ENCODE results near the gene UVRAG. TPM values are rescaled to one million over a fixed set of nuclear protein-coding genes. Genes with fewer than 3 reads are reported as not detected.

UVRAG gene
- total and polyA plus RNA-seq, 4 donors: 4.4 to 15.1 (median 10.0) TPM

DNA sequence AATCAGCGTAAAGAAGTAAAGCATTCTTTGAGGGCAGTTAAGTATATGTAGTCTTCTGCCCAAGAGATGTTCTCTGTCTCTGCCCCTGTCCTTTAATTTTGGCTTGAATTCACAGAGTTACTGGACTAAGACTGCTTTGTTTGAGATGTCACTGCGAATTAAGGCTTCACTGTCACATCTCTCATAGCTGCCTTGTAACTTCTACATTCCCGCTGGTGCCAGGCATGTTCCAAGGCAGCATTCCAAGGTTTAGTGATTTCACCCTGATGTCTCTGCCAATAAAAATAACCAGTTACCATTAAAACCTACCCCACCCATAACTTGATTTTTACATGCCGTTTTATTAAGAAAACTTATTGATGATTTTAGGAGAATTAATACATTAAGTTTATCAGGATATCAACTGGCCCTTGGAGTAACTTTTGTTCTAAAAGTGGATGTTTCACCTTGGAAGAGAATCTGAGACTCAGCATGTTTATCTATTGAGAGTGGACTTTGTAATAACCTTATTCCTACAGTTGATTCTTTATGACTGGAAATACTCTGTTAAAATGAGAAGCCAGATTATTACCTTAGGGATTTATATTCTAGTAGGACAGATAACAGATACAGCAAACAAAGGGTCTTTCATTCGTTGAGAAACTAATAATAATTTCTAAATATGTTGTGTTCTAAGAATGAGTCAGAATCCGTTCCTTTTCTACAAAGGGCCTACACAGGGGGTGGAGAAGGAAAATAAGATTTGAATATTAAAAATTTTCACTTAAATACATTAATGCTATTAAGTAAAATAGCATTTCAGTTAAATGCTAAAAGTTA, 110.2 kb downstream of the UVRAG start:
- no peak for TF ChIP-seq YY1 (IDR thresholded peaks at IDR 0.05)
- TF ChIP-seq RAD21 (IDR thresholded peaks at IDR 0.05): no peak
- TF ChIP-seq, protein P1, sequence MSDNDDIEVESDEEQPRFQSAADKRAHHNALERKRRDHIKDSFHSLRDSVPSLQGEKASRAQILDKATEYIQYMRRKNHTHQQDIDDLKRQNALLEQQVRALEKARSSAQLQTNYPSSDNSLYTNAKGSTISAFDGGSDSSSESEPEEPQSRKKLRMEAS (IDR thresholded peaks at IDR 0.05): no peak
- TF ChIP-seq GABPA (IDR thresholded peaks at IDR 0.05 in 1 of 2, conservative IDR thresholded peaks at IDR 0.05 in 1 of 2): no peak
- TF ChIP-seq SP1 (IDR thresholded peaks at IDR 0.05): no peak
- TF ChIP-seq, protein P2, sequence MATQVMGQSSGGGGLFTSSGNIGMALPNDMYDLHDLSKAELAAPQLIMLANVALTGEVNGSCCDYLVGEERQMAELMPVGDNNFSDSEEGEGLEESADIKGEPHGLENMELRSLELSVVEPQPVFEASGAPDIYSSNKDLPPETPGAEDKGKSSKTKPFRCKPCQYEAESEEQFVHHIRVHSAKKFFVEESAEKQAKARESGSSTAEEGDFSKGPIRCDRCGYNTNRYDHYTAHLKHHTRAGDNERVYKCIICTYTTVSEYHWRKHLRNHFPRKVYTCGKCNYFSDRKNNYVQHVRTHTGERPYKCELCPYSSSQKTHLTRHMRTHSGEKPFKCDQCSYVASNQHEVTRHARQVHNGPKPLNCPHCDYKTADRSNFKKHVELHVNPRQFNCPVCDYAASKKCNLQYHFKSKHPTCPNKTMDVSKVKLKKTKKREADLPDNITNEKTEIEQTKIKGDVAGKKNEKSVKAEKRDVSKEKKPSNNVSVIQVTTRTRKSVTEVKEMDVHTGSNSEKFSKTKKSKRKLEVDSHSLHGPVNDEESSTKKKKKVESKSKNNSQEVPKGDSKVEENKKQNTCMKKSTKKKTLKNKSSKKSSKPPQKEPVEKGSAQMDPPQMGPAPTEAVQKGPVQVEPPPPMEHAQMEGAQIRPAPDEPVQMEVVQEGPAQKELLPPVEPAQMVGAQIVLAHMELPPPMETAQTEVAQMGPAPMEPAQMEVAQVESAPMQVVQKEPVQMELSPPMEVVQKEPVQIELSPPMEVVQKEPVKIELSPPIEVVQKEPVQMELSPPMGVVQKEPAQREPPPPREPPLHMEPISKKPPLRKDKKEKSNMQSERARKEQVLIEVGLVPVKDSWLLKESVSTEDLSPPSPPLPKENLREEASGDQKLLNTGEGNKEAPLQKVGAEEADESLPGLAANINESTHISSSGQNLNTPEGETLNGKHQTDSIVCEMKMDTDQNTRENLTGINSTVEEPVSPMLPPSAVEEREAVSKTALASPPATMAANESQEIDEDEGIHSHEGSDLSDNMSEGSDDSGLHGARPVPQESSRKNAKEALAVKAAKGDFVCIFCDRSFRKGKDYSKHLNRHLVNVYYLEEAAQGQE (IDR thresholded peaks at IDR 0.05): no peak
- no peak for TF ChIP-seq HNF4A (conservative IDR thresholded peaks at IDR 0.05)
- no peak for TF ChIP-seq RXRA (IDR thresholded peaks at IDR 0.05)
- TF ChIP-seq, protein P3, sequence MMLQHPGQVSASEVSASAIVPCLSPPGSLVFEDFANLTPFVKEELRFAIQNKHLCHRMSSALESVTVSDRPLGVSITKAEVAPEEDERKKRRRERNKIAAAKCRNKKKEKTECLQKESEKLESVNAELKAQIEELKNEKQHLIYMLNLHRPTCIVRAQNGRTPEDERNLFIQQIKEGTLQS (IDR thresholded peaks at IDR 0.05): no peak
- no peak for TF ChIP-seq NR2F2 (IDR thresholded peaks at IDR 0.05)
- no peak for TF ChIP-seq JUND (IDR thresholded peaks at IDR 0.05)
- TF ChIP-seq, protein P4, sequence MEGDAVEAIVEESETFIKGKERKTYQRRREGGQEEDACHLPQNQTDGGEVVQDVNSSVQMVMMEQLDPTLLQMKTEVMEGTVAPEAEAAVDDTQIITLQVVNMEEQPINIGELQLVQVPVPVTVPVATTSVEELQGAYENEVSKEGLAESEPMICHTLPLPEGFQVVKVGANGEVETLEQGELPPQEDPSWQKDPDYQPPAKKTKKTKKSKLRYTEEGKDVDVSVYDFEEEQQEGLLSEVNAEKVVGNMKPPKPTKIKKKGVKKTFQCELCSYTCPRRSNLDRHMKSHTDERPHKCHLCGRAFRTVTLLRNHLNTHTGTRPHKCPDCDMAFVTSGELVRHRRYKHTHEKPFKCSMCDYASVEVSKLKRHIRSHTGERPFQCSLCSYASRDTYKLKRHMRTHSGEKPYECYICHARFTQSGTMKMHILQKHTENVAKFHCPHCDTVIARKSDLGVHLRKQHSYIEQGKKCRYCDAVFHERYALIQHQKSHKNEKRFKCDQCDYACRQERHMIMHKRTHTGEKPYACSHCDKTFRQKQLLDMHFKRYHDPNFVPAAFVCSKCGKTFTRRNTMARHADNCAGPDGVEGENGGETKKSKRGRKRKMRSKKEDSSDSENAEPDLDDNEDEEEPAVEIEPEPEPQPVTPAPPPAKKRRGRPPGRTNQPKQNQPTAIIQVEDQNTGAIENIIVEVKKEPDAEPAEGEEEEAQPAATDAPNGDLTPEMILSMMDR (IDR thresholded peaks at IDR 0.05; ENCODE audit: low read depth, low read length, missing input control): no peak
- no peak for TF ChIP-seq HNF4G (IDR thresholded peaks at IDR 0.05)
- no peak for TF ChIP-seq FOXA1 (IDR thresholded peaks at IDR 0.05)
- no peak for TF ChIP-seq TAF1 (conservative IDR thresholded peaks at IDR 0.05)
- no peaks in the 10 kb centered on the region for H3K27me3 ChIP-seq (ENCODE audit: control insufficient read depth in 4 of 4, insufficient read depth in 4 of 4, low read length in 3 of 4)
- H3K27ac ChIP-seq (ENCODE audit: low read depth in 1 of 2, low read length in 2 of 2): no peak overlapping the region
- WGBS: 65% methylated on average over 6 of the region's 6 CpGs
- peaks cover 0 to 2% (median 0%) of the 10 kb centered on the region in 4 donors for H3K36me3 ChIP-seq (ENCODE audit: control insufficient read depth in 4 of 4, insufficient read depth in 3 of 4, low read depth in 1 of 4, low read length in 3 of 4)
- DNase-seq (ENCODE audit: low spot score): no peak
- H3K4me3 ChIP-seq (ENCODE audit: low read depth in 1 of 3, low read length in 3 of 3): no peak overlapping the region
- H3K9me3 ChIP-seq (ENCODE audit: control insufficient read depth in 4 of 4, low read length in 3 of 4): no peaks in the 10 kb centered on the region
- no peaks in the 10 kb centered on the region for H3K4me1 ChIP-seq (ENCODE audit: control insufficient read depth in 4 of 4, insufficient read depth in 4 of 4, low read length in 3 of 4)
- no peak overlapping the region for H3K9ac ChIP-seq (ENCODE audit: low read depth in 1 of 2, low read length in 2 of 2)

DNA sequence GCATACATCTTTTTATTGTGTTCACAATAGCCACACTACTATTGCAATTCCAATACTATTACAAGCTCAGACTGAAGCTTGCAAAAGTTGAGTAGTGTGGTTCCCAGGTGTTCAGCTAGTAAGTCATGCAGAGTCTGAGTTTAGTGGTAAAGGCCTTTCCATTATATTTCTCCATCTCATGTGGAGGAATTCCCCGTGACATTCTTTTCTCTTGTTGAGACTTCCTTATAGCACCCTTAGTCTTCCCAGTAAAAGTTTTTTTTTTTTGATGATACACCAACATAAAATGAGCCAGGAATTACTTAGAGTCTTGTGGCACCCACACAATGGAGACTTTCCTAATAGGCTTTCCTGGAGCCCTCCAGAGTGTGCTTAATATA, 110.8 kb downstream of the UVRAG start:
- H3K4me3 ChIP-seq (ENCODE audit: low read depth in 1 of 3, low read length in 3 of 3): no peak overlapping the region
- H3K27me3 ChIP-seq (ENCODE audit: control insufficient read depth in 4 of 4, insufficient read depth in 4 of 4, low read length in 3 of 4): no peaks in the 10 kb centered on the region
- H3K36me3 ChIP-seq (ENCODE audit: control insufficient read depth in 4 of 4, insufficient read depth in 3 of 4, low read depth in 1 of 4, low read length in 3 of 4): peaks cover 0 to 2% (median 0%) of the 10 kb centered on the region in 4 donors
- no peak overlapping the region for H3K27ac ChIP-seq (ENCODE audit: low read depth in 1 of 2, low read length in 2 of 2)
- WGBS: 94% methylated on average over 1 of the region's 1 CpG
- H3K9me3 ChIP-seq (ENCODE audit: control insufficient read depth in 4 of 4, low read length in 3 of 4): no peaks in the 10 kb centered on the region
- no peak for DNase-seq (ENCODE audit: low spot score)
- TF ChIP-seq NR2F2 (IDR thresholded peaks at IDR 0.05) (no peak), TAF1 (conservative IDR thresholded peaks at IDR 0.05) (no peak), YY1 (IDR thresholded peaks at IDR 0.05) (no peak), FOXA2 (IDR thresholded peaks at IDR 0.05) (no peak), FOXA1 (IDR thresholded peaks at IDR 0.05) (no peak)
- TF ChIP-seq, protein P4 (IDR thresholded peaks at IDR 0.05; ENCODE audit: low read depth, low read length, missing input control): no peak
- TF ChIP-seq, protein P1 (IDR thresholded peaks at IDR 0.05): no peak
- H3K4me1 ChIP-seq (ENCODE audit: control insufficient read depth in 4 of 4, insufficient read depth in 4 of 4, low read length in 3 of 4): no peaks in the 10 kb centered on the region
- H3K9ac ChIP-seq (ENCODE audit: low read depth in 1 of 2, low read length in 2 of 2): no peak overlapping the region
